Activated CD8-positive, alpha-beta memory T cell treated with anti-CD3 and anti-CD28 coated beads for 36 hours (primary cell): ENCODE data around the gene SFMBT2. TPM values are rescaled to one million over a fixed set of nuclear protein-coding genes. Genes with fewer than 3 reads are reported as not detected.

Experiments
- CTCF ChIA-PET: fragments of 350-600 bp; sonication (Branson Sonifier 250); formaldehyde crosslinking; loops from one replicate; lab custom pipeline; 2021; ENCODE audit warnings: antibody characterized with exemption; lab: Charles Lee
- POLR2A ChIA-PET: fragments of 350-600 bp; sonication (Branson Sonifier 250); formaldehyde crosslinking; loops from one replicate; lab custom pipeline; 2021; ENCODE audit warnings: antibody characterized with exemption; lab: Charles Lee
- total RNA-seq, 2 experiments: library from RNA; stranded (reverse); gene quantifications; one replicate each; pipeline ENCODE4 v1.2.3, GENCODE V29; 2021

Gene SFMBT2
- total RNA-seq, 2 experiments from 2014 or later, result 22.6 to 23.0 TPM

DNA sequence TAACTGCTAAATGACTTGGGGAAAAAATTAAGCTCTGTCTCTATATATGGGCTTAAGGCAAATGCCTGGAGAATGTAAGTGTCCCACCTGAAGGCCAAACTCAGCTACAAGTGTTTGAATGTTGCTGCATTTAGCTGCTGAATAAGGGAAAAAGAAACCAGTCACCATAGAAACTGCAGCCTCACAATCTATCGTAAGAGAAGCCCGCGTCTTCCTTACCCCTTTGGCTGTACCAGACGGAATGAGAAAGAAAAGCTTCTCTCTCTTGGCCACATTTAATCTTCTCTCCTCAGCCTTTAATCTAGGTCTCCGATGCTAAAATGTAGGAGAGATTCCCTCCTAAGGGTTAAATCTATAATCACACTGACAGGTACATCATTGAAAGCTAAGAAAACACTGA is 147.2 kb downstream of the SFMBT2 start:
- ChIA-PET CTCF (no interaction called here), POLR2A (no interaction called here)

DNA sequence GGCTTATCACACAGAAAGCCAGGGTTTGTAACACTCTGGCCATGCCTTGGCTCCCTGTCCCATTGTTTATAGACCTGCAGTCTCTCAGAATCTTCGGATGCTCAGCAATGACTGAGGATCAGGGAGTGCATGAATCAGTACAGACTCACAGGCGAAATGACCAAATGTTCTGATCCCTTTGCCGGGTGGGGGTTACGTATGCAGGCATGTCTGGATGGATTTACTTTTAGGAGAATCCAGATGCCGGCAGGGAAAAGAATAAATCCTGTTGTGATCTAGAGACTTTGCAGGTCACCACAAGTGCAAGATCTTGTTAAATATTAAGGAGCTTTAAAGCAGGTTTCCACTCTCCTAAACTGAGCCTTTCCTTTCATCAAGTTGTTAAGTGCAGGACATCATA is 149.5 kb downstream of the SFMBT2 start:
- ChIA-PET CTCF (no interaction called here), POLR2A (no interaction called here)

DNA sequence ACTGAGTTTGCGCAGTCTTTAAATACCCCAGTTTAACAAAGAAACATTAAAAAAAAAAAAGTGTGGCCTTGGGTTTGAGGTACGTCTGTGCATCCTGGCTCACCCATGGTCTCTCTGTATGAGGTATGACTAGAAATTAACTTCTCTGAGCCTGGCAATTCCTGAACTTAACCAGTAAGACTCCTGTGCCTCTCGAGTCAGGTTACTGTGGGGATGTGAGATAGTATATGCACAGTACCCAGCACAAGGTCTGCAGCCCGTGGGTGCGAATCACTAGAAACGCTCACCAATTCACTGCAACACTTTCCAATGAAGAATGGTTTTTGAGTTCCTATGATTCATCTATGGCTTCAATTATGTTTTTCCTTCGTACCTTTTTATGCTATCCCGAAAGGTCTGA is 149.9 kb downstream of the SFMBT2 start:
- ChIA-PET POLR2A (no interaction called here), CTCF (no interaction called here)

DNA sequence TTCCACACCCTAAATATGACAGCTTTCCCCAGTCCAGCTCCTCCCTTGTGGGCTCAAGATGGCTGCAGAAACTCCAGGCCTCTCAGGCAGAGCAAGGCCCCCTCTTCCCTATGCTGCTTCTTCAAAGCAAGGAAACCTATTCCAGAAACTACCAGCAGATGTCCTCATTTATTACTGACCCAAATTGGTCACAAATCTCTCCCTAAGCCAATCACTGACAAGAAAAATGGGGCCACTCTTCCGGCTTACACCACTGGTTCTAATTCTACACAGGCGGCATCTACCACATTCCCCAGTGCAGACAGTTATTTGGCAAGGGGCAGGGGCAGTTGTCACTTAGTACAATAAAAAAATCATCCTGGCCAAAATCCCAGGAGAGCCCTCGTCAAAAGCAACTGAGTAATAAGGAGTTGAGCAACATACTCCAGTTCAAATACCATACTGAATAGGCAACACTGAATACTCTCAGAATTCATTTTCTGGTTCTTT is 150.4 kb downstream of the SFMBT2 start:
- ChIA-PET POLR2A (no interaction called here), CTCF (interaction anchor here (0.6 to 0.7 kb wide), 2 partner anchors 9 to 15 kb away, joined by 3 read pairs; no protein-coding TSS in a partner anchor)

DNA sequence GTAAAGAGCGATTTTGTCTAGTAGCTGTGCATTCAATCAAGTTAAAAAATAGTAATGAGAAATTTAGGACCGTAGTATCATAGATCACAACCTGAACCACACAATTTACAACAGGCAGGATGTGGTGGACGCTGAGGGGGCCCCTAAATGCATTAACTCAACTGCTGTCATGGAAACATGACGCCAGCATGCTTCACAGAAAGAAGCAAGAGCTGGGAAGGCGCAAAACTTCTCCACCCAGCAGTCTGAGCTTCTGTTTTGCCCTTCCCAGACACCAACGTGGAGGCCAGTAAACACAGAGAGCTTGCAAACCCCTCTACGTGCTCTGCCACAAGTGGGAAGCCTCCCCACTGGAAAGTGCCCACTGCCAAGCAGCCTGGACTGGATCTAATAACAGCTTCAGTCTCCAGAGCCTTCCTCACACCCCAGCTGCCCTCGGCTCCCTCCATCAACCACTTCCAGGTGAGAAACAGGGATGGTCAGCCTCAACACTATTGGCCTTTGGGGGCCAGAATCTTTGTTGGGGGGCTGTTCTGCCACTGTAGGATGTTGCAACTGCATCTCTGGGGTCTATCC is 151.8 kb downstream of the SFMBT2 start:
- CTCF ChIA-PET, result interaction anchor here (0.8 to 1.5 kb wide), 5 partner anchors 9 to 158 kb away, joined by 3 to 6 read pairs (median 3); partner anchors contain the start of gene SFMBT2

DNA sequence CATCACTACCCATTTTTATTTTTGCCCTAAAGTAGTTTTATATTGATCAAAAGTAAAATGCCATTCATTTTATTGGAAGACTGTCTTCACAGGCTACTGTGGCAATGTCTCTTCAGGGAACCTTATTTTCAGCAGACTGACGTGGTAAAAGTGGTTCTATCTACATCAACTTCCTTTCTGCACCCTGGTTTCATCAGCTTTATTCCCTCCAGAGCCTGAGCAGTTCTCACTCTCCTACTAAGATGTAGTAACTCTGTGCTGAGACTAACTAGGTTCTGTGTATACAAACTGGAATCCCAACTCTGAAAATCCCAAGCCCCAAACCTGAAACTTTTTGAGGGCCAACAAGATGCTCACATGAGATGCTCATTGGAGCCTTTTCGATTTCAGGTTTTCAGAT is 155.3 kb downstream of the SFMBT2 start:
- ChIA-PET CTCF (interaction anchor here (0.6 kb wide), 1 partner anchor 155 kb away, joined by 3 read pairs; the partner anchor contains the start of gene SFMBT2), POLR2A (no interaction called here)

More for the DNA sequence above, 151.8 kb downstream of the SFMBT2 start:
- POLR2A ChIA-PET, result interaction anchor here (0.6 to 1.1 kb wide), 4 partner anchors 10 to 521 kb away, joined by 3 to 9 read pairs (median 5); partner anchors contain the start of gene SFMBT2

DNA sequence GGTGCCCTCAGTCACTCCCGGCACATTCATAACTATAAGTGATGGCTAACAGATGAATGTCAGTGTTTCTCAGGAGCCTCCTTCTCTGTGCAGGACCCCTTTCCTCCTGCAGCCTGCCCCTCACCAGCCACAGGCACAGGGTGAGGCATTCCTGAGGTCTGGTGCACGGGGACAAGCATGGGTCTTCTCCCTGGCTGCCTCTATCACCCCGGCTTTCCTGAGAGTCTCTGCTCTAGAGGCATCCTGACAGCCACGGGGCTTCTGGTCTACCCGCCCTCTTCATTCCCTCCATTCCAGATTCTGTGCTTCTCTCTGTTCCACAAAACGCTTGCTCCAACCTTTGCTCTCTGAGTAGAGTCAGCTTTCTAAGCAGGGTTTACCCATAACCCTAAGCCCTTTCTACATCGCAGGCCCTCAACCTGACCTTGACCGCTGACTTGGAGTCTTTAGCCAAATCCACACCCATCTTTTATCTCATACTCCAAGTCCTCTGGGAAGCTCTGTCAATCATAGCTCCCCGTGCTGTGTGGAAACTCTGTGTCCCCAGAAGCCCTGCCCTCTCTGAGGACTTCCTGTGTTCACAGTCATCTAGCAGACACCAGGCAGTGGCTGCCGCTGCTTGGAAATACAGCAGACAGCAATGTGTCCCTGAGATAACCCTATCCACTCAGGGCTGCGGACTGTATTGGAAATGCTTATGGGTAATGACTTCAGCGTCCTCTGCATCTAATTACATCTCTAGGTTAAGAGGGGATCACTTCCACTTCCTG is 159.0 kb downstream of the SFMBT2 start:
- ChIA-PET CTCF (no interaction called here), POLR2A (no interaction called here)

DNA sequence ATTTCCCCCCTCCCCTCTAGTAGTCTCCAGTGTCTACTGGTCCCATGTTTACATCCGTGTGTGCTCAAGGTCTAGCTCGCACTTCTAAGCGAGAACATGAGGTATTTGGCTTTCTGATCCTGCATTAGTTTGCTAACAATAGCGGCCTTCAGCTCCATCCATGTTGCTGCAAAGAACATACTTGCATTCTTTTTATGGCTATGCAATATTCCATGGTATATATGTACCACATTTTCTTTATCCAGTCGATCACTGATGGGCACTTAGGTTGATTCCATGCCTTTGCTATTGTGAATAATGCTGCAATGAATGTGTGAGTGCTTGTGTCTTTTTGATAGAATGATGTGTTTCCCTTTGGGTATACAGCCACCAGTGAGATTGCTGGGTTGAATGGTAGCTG is 160.6 kb downstream of the SFMBT2 start:
- ChIA-PET POLR2A (no interaction called here), CTCF (no interaction called here)

DNA sequence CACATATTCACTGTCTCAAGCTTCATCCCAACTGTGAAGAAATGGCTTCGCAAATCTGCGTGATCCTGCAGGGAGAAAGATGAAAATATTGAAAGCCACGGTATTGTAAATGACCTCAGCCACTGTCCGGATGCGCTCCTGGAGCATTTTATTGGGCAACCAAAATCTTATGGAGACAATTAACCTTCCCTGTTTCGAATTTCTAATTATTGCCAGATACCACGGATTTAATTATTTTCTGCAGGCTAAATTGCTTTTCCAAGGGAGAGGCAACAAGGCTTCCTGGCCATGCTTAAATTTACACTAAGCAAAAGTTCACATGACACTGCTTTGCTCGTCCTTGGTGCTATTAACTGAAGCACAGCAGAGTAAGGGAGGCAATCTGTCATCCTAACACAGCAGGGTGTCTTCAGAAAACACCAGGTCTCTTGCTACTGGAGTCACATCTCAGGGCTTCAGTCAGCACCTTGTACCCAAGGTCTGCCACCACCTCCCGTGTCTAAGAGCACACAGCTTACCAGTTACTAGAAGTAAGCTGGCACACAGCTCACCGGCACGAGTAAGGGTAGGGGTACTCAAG is 162.2 kb downstream of the SFMBT2 start:
- POLR2A ChIA-PET, result no interaction called here
- CTCF ChIA-PET, result no interaction called here

DNA sequence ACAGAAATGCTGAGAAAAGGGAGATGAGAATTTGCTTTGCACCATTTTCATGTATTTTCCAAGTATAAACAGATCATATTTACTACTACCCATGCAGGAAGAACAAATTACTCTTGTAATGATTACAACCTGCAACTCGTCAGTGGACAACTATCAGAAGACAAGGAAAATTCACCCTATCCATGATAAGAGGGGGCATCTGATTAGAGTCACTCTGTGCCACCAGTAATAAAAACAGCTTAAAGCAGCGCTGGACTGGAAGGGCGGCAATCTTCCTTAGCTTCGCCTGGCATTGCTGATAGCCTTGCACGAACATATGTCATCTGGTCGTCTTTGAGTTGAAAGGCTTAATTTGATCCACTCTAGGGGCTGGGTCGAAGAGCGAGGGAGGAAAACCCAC is 162.7 kb downstream of the SFMBT2 start:
- POLR2A ChIA-PET, result no interaction called here
- CTCF ChIA-PET, result no interaction called here

DNA sequence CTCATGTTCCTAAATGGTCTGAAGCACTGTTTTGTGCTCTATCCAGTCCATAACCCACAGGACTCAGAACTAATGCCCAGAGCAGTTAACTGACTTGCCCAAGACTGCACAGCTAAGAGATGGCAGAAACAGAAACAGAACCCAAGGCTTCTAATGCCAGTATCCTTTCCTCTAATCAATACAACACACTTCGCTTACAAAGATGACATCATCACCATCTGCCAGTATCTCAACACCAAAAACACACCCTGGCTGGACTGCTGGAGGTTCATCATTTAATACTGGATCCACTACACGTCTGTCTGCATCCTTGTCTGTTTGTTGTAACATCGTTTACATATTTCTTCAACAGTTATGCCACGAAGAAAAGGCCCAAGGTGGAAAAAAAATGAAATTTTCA is 165.3 kb downstream of the SFMBT2 start:
- POLR2A ChIA-PET, result no interaction called here
- CTCF ChIA-PET, result no interaction called here

DNA sequence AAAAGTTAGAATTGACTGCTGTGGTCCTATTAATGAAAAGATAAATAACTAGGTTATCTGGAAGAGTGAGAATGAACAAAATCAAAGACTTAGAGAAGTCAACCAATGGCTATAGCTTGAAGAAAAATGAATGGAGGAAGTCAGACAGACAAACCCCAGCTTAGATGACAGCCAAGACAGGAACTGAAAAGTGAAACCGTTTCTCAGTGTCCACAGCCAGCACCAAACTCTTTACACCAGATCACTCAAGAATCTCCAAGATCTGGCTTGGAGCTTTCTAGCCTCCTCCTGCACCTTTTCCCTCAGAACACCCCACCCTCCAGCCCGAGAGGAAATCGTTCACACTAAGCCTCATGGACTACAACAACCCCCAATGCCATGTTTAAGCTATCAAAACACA is 167.0 kb downstream of the SFMBT2 start:
- POLR2A ChIA-PET, result interaction anchor here (0.6 kb wide), 1 partner anchor 158 kb away, joined by 4 read pairs; no protein-coding TSS in a partner anchor
- CTCF ChIA-PET, result no interaction called here

DNA sequence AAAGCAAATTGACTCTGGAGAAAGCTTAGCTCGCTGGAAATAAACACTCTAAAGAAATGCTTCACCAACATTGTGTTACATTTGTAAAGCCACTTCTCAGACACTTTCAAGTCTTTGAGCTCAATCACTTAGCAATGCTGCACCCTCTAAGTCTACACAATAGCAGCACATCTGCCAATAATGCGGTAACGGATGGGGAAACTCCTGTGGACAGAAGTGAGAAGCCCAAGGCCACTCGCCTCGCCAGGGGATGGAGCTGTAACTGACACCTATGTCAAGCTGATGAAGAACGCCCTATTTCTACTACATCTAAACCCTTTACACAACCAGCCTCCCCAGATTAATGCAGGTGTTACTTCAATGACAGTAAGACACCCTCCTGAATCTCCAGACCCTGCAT is 167.7 kb downstream of the SFMBT2 start:
- ChIA-PET CTCF (no interaction called here), POLR2A (no interaction called here)

DNA sequence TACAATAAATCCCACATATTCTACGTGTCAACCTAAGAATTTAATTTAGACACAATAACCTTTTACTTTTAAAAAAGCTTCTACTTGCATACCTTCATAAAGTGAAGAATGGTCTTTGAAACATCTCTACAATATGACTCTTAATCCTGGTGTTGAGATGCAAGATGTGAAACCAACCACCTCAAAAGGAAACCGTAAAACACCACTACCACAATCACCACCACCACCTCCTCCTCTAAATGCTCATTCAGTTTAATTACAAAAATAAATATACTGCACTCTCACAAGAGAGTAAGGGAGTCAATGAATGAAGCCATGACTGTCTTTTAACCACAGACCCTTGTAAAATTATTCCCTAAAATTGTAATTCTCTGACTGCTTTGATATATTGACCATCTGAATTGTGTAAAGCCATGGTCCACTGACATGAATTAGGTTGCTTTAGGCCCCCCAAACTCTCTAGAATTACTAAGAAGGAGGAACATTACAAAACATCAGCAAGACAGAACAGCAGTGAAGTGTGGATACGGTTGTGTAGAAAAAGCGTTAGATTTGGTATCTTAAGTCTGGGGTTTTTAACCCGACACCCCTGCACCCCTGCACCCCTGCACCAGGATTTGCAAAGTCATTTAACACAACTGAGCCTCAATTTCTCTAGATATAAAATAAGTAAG is 171.4 kb downstream of the SFMBT2 start:
- POLR2A ChIA-PET, result no interaction called here
- CTCF ChIA-PET, result no interaction called here

DNA sequence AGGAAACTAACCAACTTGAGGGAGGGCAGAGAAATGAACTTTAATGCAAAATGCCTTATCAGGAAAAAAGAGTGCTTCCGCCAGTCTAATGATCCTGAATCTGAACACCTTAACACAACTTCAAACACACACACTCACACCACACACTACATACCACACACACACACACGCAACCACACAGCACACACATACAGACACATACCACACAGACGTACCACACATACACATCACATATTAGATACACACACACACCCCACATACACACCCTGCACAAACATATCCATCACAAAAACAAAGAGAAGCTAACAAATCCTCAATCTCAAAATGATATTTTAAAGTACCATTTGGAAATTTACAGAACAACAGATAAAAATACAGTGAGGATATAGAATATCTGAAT is 175.5 kb downstream of the SFMBT2 start:
- ChIA-PET CTCF (no interaction called here), POLR2A (no interaction called here)

DNA sequence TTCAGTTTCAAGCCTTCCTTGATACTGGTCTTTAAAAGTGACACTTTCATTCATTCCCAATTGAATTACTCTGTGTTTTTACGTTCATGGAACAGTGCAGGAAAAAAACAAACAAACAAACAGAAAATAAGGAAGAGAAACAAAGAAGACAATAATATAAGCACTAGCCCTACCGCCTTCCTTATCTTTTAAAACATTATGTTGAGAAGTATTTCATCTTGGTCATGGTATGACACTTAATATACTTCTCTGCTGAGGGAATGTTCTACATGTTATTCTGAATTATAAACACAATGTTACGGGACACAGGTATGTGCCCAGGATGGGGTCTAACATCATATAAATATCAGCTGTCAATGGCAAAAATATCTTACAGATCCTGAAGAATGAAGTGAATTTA is 176.7 kb downstream of the SFMBT2 start:
- POLR2A ChIA-PET, result no interaction called here

DNA sequence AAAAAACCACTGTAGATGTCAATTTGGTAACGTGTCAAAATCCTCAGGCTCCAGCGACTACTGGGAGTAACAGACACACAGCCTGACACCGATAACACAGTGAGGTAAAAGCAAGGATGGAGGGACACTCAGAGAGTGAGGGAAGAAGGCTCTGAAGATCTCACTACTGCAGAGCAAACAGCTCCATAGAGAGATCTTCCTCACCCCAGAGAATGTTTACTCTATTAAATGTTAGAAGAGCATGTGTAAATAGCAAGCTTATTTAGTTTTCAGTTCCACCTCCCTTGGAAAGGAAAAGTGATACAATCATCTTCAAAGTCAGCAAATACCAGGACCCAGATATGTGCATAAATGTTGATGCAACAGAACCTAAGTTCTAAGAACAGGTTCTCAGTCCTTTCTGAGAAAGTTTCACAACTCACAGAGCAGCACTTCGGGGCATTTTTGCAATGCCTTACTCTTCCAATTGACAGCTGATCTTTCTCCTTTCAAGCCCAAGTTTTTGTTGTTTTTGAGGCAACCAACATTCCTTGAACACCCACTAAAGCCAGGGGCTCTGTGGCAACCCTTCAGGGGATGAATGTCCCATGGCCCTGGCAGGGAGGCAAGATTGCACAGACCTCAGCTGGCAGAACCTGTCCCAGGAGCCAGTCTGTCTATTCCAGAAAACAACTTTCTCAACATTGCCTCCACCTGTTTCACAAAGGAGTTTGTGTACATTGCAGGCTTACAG is 177.4 kb downstream of the SFMBT2 start:
- ChIA-PET CTCF (no interaction called here), POLR2A (no interaction called here)

More for the DNA sequence above, 176.7 kb downstream of the SFMBT2 start:
- CTCF ChIA-PET, result interaction anchor here (0.9 kb wide), 1 partner anchor 314 kb away, joined by 3 read pairs; no protein-coding TSS in a partner anchor

DNA sequence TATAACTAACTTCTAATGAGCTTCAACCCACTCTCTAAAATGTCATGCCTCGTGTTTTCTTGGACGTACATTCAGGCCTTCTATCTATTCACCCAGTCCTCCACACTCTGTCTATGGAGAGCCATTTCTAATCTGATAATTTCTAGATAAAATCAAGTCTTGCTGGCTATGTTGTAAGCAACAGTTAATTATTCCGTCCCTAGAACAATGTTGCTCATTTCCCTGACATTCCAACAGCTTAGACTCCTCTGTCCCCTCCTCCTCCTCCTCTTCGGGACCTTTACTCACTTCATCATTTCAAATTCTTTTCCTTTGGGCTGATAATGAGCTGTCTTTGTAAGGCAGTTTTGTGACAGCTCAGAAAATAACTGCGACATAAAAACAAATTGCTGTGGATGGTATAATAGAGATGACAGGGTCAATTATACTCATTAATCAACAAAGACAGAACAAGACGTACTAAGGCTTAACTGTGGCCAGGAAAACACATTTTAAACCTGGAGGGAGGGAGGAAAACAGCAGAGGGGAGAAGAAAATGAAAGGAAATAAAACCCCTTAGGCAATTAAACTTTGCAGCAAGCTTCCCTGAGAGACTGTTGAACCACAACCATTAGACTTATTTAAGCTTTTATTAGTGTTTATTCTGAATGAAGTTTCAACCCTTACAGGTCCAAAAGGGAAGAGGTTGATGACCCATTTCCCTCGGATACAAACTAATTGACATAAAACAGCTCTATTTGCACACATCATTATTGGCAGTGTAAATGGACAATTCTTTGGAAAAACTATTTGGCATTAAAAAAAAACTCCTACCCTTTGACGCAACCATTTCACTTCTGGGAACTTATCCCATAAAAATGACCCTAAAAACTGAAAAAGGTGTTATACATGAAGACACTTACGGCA is 179.1 kb downstream of the SFMBT2 start:
- POLR2A ChIA-PET, result no interaction called here
- CTCF ChIA-PET, result no interaction called here
